Keratinocyte (primary cell): ENCODE measurements around the gene GPRIN2. TPM values are rescaled to one million over a fixed set of nuclear protein-coding genes. Genes with fewer than 3 reads are reported as not detected.
A peak's percentile ranks its signal among the peaks of the same experiment; 100 is the strongest.

ENCODE experiments used
- DNase-seq: peaks from one replicate; pipeline ENCODE4 v3.0.0-alpha.2; 2011; ENCODE audit warnings: low read depth, missing footprints, low spot score
- FAIRE-seq: peaks from 2 replicates; lab custom pipeline; 2011; peaks lifted over from hg19 to GRCh38; lab: Jason Lieb, UNC
- H2AFZ ChIP-seq: 2 replicates; pipeline ENCODE4 v1.6.0; 2012; ENCODE audit warnings: low read length, control low read depth, inconsistent platforms; ENCODE audit not compliant: control insufficient read depth
- H3K27ac ChIP-seq: 2 replicates; pipeline ENCODE4 v1.5.1; 2011; ENCODE audit warnings: low read length; ENCODE audit not compliant: control insufficient read depth, insufficient read depth
- H3K27me3 ChIP-seq: 3 replicates; pipeline ENCODE4 v1.6.0; 2011; ENCODE audit warnings: low read length; ENCODE audit not compliant: control insufficient read depth, insufficient read depth; ENCODE audit errors: extremely low read depth
- H3K36me3 ChIP-seq, 2 experiments: 2 replicates in 1 of 2; 3 replicates in 1 of 2; pipeline ENCODE4 v1.5.1; 2011; ENCODE audit warnings: low read length in 2 of 2, mild to moderate bottlenecking in 1 of 2; ENCODE audit not compliant: control insufficient read depth in 2 of 2, insufficient read depth in 2 of 2; ENCODE audit errors: extremely low read depth in 1 of 2
- H3K4me1 ChIP-seq: 3 replicates; pipeline ENCODE4 v1.5.1; 2011; ENCODE audit warnings: low read length; ENCODE audit not compliant: control insufficient read depth, insufficient read depth; ENCODE audit errors: extremely low read depth
- H3K4me2 ChIP-seq: 3 replicates; pipeline ENCODE4 v1.6.0; 2011; ENCODE audit warnings: low read depth, low read length; ENCODE audit not compliant: control insufficient read depth, insufficient read depth; ENCODE audit errors: extremely low read depth
- H3K4me3 ChIP-seq, 3 experiments: fragments of 200-600 bp in 1 of 3; sonication (generic) in 1 of 3; 2 replicates in 2 of 3; 3 replicates in 1 of 3; pipeline ENCODE4 v1.5.1; 2011 to 2016; ENCODE audit warnings: low read length in 3 of 3, mild to moderate bottlenecking in 3 of 3, control low read depth in 2 of 3, inconsistent platforms in 1 of 3, low read depth in 1 of 3, mixed read lengths in 1 of 3, mixed run types in 1 of 3, moderate library complexity in 1 of 3; ENCODE audit not compliant: control insufficient read depth in 2 of 3, insufficient read depth in 2 of 3; ENCODE audit errors: extremely low read depth in 1 of 3
- H3K79me2 ChIP-seq: 2 replicates; pipeline ENCODE4 v1.6.0; 2012; ENCODE audit warnings: low read length; ENCODE audit not compliant: control insufficient read depth, insufficient read depth
- H3K9ac ChIP-seq: 3 replicates; pipeline ENCODE4 v1.6.0; 2011; ENCODE audit warnings: low read length; ENCODE audit not compliant: control insufficient read depth, insufficient read depth; ENCODE audit errors: extremely low read depth
- H3K9me1 ChIP-seq: 3 replicates; pipeline ENCODE4 v1.6.0; 2011; ENCODE audit warnings: low read length; ENCODE audit not compliant: control insufficient read depth, insufficient read depth; ENCODE audit errors: extremely low read depth
- H3K9me3 ChIP-seq: 2 replicates; pipeline ENCODE4 v1.5.1; 2012; ENCODE audit warnings: low read depth, low read length; ENCODE audit not compliant: control insufficient read depth
- H4K20me1 ChIP-seq: 3 replicates; pipeline ENCODE4 v1.6.0; 2011; ENCODE audit warnings: low read length; ENCODE audit not compliant: control insufficient read depth, insufficient read depth; ENCODE audit errors: extremely low read depth
- EZH2 ChIP-seq: IDR thresholded peaks from one replicate; pipeline ENCODE4 v1.6.1; 2012; ENCODE audit warnings: inconsistent platforms, mild to moderate bottlenecking, low read length, moderate library complexity
- dilution Hi-C: fragments of 300-500 bp; cut with MboI; formaldehyde crosslinking; loops from one replicate; pipeline ENCODE4 v1.7.0; 2020; ENCODE audit warnings: low sequenced_read_pairs; ENCODE audit not compliant: extremely low pct_ligation_motif_present
- polyA plus RNA-seq, 5 experiments: library from polyadenylated mRNA; depleted of rRNA in 3 of 5; stranded (reverse) in 3 of 5; stranded (forward) in 1 of 5; unstranded in 1 of 5; fragments of >200 nt; gene quantifications; 1 replicate in 1 of 5; 2 replicates in 3 of 5; 3 replicates in 1 of 5; pipeline versions ENCODE4 v1.2.1 to v1.2.3, GENCODE V29; 2011 to 2012; ENCODE audit warnings: missing spikeins in 2 of 5, low read depth in 1 of 5, low replicate concordance in 1 of 5
- TF ChIP-seq, protein P1 (sequence below), 3 experiments: IDR thresholded peaks in 1 of 3; conservative IDR thresholded peaks in 1 of 3; optimal IDR thresholded peaks in 1 of 3; 2 replicates in 2 of 3; 3 replicates in 1 of 3; pipeline versions ENCODE3 to v1.5.1; 2011; ENCODE audit warnings: low read length in 3 of 3, mild to moderate bottlenecking in 3 of 3, moderate library complexity in 2 of 3, control low read depth in 1 of 3, inconsistent platforms in 1 of 3; ENCODE audit not compliant: insufficient read depth in 2 of 3; ENCODE audit errors: extremely low read depth in 1 of 3

GPRIN2 gene
- polyA plus RNA-seq, 1 donor (not counting 4 experiments of a cell fraction or from before 2014, with no cell fraction given): 0.08 TPM

DNA sequence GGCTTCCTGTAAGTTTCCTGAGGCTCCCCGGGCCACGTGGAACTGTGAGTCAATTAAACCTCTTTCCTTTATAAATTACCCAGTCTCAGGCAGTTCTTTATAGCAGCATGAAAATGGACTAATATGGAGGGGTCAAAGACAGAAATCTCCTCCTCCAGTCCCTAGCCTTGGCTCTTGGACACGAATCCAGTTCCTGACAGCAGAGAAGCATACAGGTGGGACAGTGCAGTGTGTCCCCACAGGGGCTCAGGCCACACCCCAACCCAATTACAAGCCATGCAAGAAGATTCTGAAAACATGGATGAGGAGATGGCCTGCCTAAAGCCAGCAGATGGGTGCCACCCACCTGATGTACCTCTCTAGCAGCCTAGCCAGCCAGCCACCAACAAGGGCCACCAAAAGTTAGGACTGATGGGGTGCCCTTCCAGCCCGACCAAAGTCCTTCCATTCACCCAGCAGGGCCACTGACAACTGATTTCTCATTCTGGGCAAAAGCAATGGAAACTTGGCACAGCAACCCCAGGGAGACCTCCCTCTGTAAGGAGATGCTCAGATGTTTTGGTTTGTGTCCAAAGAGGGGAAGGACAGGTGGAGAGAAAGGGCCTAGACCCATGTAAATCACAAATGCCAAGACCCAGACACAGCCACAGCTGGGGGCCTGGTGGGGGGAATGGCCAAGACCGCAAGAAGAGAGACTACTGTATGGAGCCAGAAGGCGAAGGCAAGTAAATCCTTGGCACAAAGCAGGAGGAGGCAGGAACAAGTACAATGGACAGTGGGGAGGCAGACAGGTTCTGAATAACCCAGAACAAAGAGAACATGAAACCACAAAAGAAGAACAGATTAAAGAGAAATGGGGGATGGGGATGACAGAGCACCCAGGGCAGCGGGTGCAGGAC, 13.6 kb downstream of the GPRIN2 start:
- dilution Hi-C loops: no loop called here
- Histone ChIP-seq H2AFZ (no peak overlapping the region), H3K36me3 (no peaks in the 10 kb centered on the region), H4K20me1 (no peaks in the 10 kb centered on the region), H3K27me3 (peaks cover 55% of the 10 kb centered on the region), H3K4me3 (no peak overlapping the region), H3K27ac (no peak overlapping the region), H3K4me2 (no peak overlapping the region), H3K9me1 (no peaks in the 10 kb centered on the region), H3K9me3 (no peaks in the 10 kb centered on the region), H3K9ac (no peak overlapping the region), H3K79me2 (no peaks in the 10 kb centered on the region), H3K4me1 (no peaks in the 10 kb centered on the region)
- FAIRE-seq (no peak), DNase-seq (no peak)
- TF ChIP-seq, protein P1, sequence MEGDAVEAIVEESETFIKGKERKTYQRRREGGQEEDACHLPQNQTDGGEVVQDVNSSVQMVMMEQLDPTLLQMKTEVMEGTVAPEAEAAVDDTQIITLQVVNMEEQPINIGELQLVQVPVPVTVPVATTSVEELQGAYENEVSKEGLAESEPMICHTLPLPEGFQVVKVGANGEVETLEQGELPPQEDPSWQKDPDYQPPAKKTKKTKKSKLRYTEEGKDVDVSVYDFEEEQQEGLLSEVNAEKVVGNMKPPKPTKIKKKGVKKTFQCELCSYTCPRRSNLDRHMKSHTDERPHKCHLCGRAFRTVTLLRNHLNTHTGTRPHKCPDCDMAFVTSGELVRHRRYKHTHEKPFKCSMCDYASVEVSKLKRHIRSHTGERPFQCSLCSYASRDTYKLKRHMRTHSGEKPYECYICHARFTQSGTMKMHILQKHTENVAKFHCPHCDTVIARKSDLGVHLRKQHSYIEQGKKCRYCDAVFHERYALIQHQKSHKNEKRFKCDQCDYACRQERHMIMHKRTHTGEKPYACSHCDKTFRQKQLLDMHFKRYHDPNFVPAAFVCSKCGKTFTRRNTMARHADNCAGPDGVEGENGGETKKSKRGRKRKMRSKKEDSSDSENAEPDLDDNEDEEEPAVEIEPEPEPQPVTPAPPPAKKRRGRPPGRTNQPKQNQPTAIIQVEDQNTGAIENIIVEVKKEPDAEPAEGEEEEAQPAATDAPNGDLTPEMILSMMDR (optimal IDR thresholded peaks at IDR 0.05 in 1 of 3, IDR thresholded peaks at IDR 0.05 in 1 of 3, conservative IDR thresholded peaks at IDR 0.05 in 1 of 3; ENCODE audit: extremely low read depth in 1 of 3, insufficient read depth in 2 of 3, low read length in 3 of 3): no peak
- peak; percentile 53 for TF ChIP-seq EZH2

DNA sequence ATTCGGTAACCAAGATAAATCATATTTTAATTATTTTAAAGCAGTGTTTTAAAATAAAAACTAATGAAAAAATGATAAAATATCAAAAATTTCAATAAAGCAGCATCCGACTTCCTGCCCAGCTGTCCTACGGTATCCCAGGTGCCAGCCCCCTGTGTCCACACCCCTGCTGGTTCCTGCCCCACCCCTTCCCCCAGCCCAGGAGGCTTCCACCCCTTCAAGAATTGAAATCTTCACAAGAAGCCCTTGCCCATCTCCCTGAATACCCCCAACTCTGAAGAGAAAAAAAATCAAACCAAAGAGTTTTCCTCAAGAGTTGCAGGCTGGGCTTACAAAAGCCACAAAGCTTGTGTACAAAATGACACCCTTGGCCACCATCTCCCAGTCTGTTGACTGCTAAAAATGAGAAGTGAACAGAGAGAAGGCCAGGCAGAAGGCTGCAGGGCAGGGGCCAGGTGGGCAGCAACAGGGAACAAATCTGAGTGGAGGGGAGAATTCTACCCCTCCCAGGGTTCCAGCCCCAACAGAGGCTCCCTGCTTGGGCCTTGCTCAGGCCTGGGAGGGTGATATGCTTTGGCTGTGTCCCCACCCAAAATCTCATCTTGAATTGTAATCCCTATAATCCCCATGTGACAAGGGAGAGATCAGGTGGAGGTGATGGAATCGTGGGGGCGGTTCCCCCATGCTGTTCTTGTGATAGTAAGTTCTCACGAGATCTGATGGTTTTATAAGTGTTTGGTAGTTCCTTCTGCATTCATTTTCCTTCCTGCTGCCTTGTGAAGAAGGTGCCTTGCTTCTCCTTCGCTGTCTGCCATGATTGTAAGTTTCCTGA, 14.5 kb downstream of the GPRIN2 start:
- Histone ChIP-seq H3K27ac (no peak overlapping the region), H2AFZ (no peak overlapping the region), H3K9me3 (no peaks in the 10 kb centered on the region), H3K4me2 (no peak overlapping the region), H3K9me1 (no peaks in the 10 kb centered on the region), H3K79me2 (no peaks in the 10 kb centered on the region), H4K20me1 (no peaks in the 10 kb centered on the region), H3K4me3 (no peak overlapping the region), H3K4me1 (no peaks in the 10 kb centered on the region), H3K9ac (no peak overlapping the region), H3K36me3 (no peaks in the 10 kb centered on the region), H3K27me3 (peaks cover 55% of the 10 kb centered on the region)
- DNase-seq (no peak), FAIRE-seq (no peak)
- TF ChIP-seq EZH2: no peak
- TF ChIP-seq, protein P1 (optimal IDR thresholded peaks at IDR 0.05 in 1 of 3, IDR thresholded peaks at IDR 0.05 in 1 of 3, conservative IDR thresholded peaks at IDR 0.05 in 1 of 3; ENCODE audit: extremely low read depth in 1 of 3, insufficient read depth in 2 of 3, low read length in 3 of 3): no peak
- dilution Hi-C loops: no loop called here
